PC-9 (cell line): ENCODE measurements around the gene KLF7.

ENCODE experiments used
- EZH2 ChIP-seq: fragments of 200-600 bp; sonication (generic); IDR thresholded peaks from 2 replicates; pipeline ENCODE4 v1.8.0; 2017; ENCODE audit warnings: antibody characterized with exemption, low read depth
- TF ChIP-seq, protein P1 (sequence below): fragments of 200-600 bp; sonication (generic); conservative IDR thresholded peaks from 2 replicates; pipeline ENCODE4 v1.6.1; 2017; ENCODE audit warnings: mixed run types, antibody characterized with exemption, mild to moderate bottlenecking, moderate library complexity

GRCh38 chr2:207150284-207150683 is 15.5 kb downstream of the KLF7 start:
- TF ChIP-seq, protein P1, sequence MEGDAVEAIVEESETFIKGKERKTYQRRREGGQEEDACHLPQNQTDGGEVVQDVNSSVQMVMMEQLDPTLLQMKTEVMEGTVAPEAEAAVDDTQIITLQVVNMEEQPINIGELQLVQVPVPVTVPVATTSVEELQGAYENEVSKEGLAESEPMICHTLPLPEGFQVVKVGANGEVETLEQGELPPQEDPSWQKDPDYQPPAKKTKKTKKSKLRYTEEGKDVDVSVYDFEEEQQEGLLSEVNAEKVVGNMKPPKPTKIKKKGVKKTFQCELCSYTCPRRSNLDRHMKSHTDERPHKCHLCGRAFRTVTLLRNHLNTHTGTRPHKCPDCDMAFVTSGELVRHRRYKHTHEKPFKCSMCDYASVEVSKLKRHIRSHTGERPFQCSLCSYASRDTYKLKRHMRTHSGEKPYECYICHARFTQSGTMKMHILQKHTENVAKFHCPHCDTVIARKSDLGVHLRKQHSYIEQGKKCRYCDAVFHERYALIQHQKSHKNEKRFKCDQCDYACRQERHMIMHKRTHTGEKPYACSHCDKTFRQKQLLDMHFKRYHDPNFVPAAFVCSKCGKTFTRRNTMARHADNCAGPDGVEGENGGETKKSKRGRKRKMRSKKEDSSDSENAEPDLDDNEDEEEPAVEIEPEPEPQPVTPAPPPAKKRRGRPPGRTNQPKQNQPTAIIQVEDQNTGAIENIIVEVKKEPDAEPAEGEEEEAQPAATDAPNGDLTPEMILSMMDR: no peak
- TF ChIP-seq EZH2: no peak
